CD4-positive, CD25-positive, alpha-beta regulatory T cell (primary cell): ENCODE results near the gene PPP1R3E. TPM values are rescaled to one million over a fixed set of nuclear protein-coding genes. Genes with fewer than 3 reads are reported as not detected.

Experiments
- ATAC-seq, 2 donors: fragments of 150-1000 bp; cut with Tn5 transposase; one replicate each; pipeline ENCODE4 v1.10.0; 2021; ENCODE audit warnings: low read depth in 2 of 2, moderate number of reproducible peaks in 2 of 2, moderate library complexity in 1 of 2
- DNase-seq, 3 donors: peaks; one replicate each; pipeline versions ENCODE4 v3.0.0 to v3.0.0-alpha.2; 2012 to 2022; ENCODE audit warnings: mixed read lengths in 1 of 3
- H3K27ac ChIP-seq: one replicate; pipeline ENCODE4 v1.7.0; 2013; ENCODE audit warnings: mild to moderate bottlenecking, low read length; ENCODE audit not compliant: insufficient read depth, poor library complexity, severe bottlenecking
- H3K27me3 ChIP-seq: one replicate; pipeline ENCODE4 v1.7.0; 2013; ENCODE audit warnings: low read length; ENCODE audit not compliant: control insufficient read depth, insufficient read depth
- H3K36me3 ChIP-seq: one replicate; pipeline ENCODE4 v1.7.0; 2013; ENCODE audit warnings: mild to moderate bottlenecking, low read length, moderate library complexity; ENCODE audit not compliant: control insufficient read depth, insufficient read depth
- H3K4me1 ChIP-seq: 2 replicates; pipeline ENCODE4 v1.7.0; 2013; ENCODE audit warnings: mild to moderate bottlenecking, low read length; ENCODE audit not compliant: insufficient read depth, control insufficient read depth, poor library complexity, severe bottlenecking
- H3K4me3 ChIP-seq: one replicate; pipeline ENCODE4 v1.7.0; 2013; ENCODE audit warnings: low read depth, mild to moderate bottlenecking, low read length, moderate library complexity
- H3K9me3 ChIP-seq, 2 experiments: 1 replicate in 1 of 2; 2 replicates in 1 of 2; pipeline ENCODE4 v1.7.0; 2013; ENCODE audit warnings: low read length in 2 of 2, mild to moderate bottlenecking in 1 of 2, moderate library complexity in 1 of 2; ENCODE audit not compliant: control insufficient read depth in 2 of 2
- H3K27ac Mint-ChIP-seq, 3 donors: one replicate each; pipeline ENCODE4 v1.8.0; 2020 to 2022; ENCODE audit warnings: mild to moderate bottlenecking in 3 of 3, mixed read lengths in 3 of 3, moderate library complexity in 2 of 3
- H3K27me3 Mint-ChIP-seq: one replicate; pipeline ENCODE4 v1.8.0; 2022; ENCODE audit warnings: mild to moderate bottlenecking, mixed read lengths
- H3K36me3 Mint-ChIP-seq: one replicate; pipeline ENCODE4 v1.8.0; 2020; ENCODE audit warnings: mixed read lengths
- H3K4me1 Mint-ChIP-seq, 4 donors: one replicate each; pipeline ENCODE4 v1.8.0; 2020 to 2022; ENCODE audit warnings: mixed read lengths in 4 of 4, mild to moderate bottlenecking in 1 of 4
- H3K4me3 Mint-ChIP-seq, 4 donors: one replicate each; pipeline ENCODE4 v1.8.0; 2020 to 2022; ENCODE audit warnings: mild to moderate bottlenecking in 4 of 4, mixed read lengths in 4 of 4, moderate library complexity in 3 of 4
- H3K9me3 Mint-ChIP-seq, 7 donors: one replicate each; pipeline ENCODE4 v1.8.0; 2020 to 2022; ENCODE audit warnings: mixed read lengths in 7 of 7, mild to moderate bottlenecking in 3 of 7, moderate library complexity in 2 of 7
- polyA plus RNA-seq, 4 donors: library from polyadenylated mRNA; unstranded; fragments of 300-500 nt; fragmentation: Illumina TruSeq; gene quantifications; one replicate each; pipeline ENCODE4 v1.2.3, GENCODE V29; 2021
- total RNA-seq: library from RNA; stranded (reverse); gene quantifications from one replicate; pipeline ENCODE4 v1.2.3, GENCODE V29; 2022

PPP1R3E gene
- total and polyA plus RNA-seq, 5 donors from 2014 or later: 2.5 to 33.2 (median 2.9) TPM

DNA sequence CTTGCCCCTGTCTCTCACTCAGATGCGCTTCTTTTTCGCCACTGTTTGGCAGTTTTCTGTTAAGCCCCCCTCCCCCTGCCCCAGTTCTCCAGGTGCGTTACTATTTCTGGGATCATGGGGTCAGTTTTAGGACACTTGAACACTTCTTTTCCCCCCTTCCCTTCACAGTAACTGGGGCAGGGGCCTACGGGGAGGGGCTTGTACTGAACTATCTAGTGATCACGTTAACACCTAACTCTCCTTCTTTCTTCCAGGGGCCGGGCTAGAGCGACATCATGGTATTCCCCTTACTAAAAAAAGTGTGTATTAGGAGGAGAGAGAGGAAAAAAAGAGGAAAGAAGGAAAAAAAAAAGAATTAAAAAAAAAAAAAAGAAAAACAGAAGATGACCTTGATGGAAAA is 22.3 kb upstream of the PPP1R3E start:
- no peak overlapping the region for H3K27ac Mint-ChIP-seq
- no peaks in the 10 kb centered on the region for H3K27me3 ChIP-seq
- no peak overlapping the region for H3K4me3 ChIP-seq
- H3K27me3 Mint-ChIP-seq: no peaks in the 10 kb centered on the region
- H3K36me3 ChIP-seq: peaks cover 30% of the 10 kb centered on the region
- H3K4me3 Mint-ChIP-seq: no peak overlapping the region
- no peaks in the 10 kb centered on the region for H3K9me3 Mint-ChIP-seq
- H3K9me3 ChIP-seq: no peaks in the 10 kb centered on the region
- H3K27ac ChIP-seq: peak overlapping the region; percentile 8
- peaks cover 18% of the 10 kb centered on the region for H3K4me1 ChIP-seq
- H3K4me1 Mint-ChIP-seq: peaks cover 6 to 34% (median 20%) of the 10 kb centered on the region in 4 donors
- DNase-seq (no peak), ATAC-seq (no peak)
- peaks cover 15% of the 10 kb centered on the region for H3K36me3 Mint-ChIP-seq

- Mint-ChIP-seq H3K27ac (peak overlapping the region in 1 of 3 donors; percentile 56), H3K9me3 (no peaks in the 10 kb centered on the region), H3K36me3 (peaks cover 18% of the 10 kb centered on the region), H3K4me1 (peaks cover 6 to 38% (median 22%) of the 10 kb centered on the region in 4 donors), H3K4me3 (no peak overlapping the region), H3K27me3 (no peaks in the 10 kb centered on the region)
- Histone ChIP-seq H3K4me3 (no peak overlapping the region), H3K36me3 (peaks cover 30% of the 10 kb centered on the region), H3K27ac (peak overlapping the region; percentile 8), H3K27me3 (no peaks in the 10 kb centered on the region), H3K9me3 (no peaks in the 10 kb centered on the region), H3K4me1 (peaks cover 18% of the 10 kb centered on the region)
- ATAC-seq (no peak), DNase-seq (no peak)
These were observed 21.8 kb upstream of the PPP1R3E start for GRCh38 chr14:23324455-23324846.

GRCh38 chr14:23323838-23324454 is 21.3 kb upstream of the PPP1R3E start:
- Mint-ChIP-seq H3K27ac (peak overlapping the region in 2 of 3 donors; percentile 56 to 59), H3K9me3 (no peaks in the 10 kb centered on the region)

GRCh38 chr14:23322568-23323517 is 20.2 kb upstream of the PPP1R3E start:
- no peaks in the 10 kb centered on the region for H3K9me3 Mint-ChIP-seq
- H3K4me1 Mint-ChIP-seq: peaks cover 6 to 35% (median 21%) of the 10 kb centered on the region in 4 donors

More at GRCh38 chr14:23323838-23324454, 21.3 kb upstream of the PPP1R3E start:
- no peak overlapping the region for H3K27ac ChIP-seq
- H3K27me3 ChIP-seq: no peaks in the 10 kb centered on the region
- Mint-ChIP-seq H3K27me3 (no peaks in the 10 kb centered on the region), H3K4me1 (peaks cover 6 to 38% (median 22%) of the 10 kb centered on the region in 4 donors), H3K36me3 (peaks cover 18% of the 10 kb centered on the region), H3K4me3 (peak overlapping the region in 1 of 4 donors; percentile 61)
- ATAC-seq (no peak), DNase-seq (no peak)
- peaks cover 30% of the 10 kb centered on the region for H3K36me3 ChIP-seq
- H3K9me3 ChIP-seq: no peaks in the 10 kb centered on the region
- H3K4me3 ChIP-seq: no peak overlapping the region
- peaks cover 18% of the 10 kb centered on the region for H3K4me1 ChIP-seq

DNA sequence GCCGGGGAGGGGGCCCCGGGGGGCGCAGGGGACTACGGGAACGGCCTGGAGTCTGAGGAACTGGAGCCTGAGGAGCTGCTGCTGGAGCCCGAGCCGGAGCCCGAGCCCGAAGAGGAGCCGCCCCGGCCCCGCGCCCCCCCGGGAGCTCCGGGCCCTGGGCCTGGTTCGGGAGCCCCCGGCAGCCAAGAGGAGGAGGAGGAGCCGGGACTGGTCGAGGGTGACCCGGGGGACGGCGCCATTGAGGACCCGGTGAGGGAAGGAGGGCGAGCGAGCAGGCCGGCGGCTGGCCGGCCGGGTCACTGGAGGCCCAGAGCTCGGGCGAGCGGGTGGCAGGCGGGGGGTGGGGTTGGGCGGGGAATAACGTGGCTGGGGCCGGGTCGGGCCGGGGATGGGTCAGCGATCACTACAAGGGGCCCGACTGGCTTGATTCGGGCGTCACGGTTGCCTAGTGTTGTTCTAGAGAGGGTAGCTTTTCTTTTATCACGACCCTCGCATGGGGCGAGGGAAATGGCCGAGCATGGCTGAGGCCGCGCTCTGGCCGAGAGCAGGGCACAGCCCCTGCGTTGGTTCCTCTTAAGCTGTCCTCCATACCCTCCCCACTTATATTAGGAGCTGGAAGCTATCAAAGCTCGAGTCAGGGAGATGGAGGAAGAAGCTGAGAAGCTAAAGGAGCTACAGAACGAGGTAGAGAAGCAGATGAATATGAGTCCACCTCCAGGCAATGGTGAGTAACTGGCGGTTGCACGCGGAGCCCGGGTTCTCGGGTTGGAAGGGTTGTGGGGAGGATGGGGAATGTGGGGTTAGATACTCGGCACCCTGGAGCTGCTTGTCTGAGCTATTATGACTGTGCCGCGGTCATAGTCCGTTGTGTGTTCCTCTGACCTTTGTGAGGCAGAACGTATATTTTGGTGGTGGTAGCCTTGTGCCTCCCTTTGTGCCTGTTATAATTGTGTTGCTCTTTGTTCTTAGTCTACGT is 19.2 kb upstream of the PPP1R3E start:
- DNase-seq (peak; percentile 10 to 51 (median 26)), ATAC-seq (no peak)
- peaks cover 6 to 35% (median 21%) of the 10 kb centered on the region in 4 donors for H3K4me1 Mint-ChIP-seq
- peak overlapping the region; percentile 91 to 99 (median 96) for H3K4me3 Mint-ChIP-seq
- peaks cover 18% of the 10 kb centered on the region for H3K36me3 Mint-ChIP-seq
- Histone ChIP-seq H3K36me3 (peaks cover 30% of the 10 kb centered on the region), H3K27me3 (no peaks in the 10 kb centered on the region), H3K4me3 (peak overlapping the region; percentile 89), H3K27ac (peak overlapping the region; percentile 94), H3K9me3 (no peaks in the 10 kb centered on the region), H3K4me1 (peaks cover 18% of the 10 kb centered on the region)
- peak overlapping the region; percentile 93 to 98 (median 97) for H3K27ac Mint-ChIP-seq
- H3K9me3 Mint-ChIP-seq: no peaks in the 10 kb centered on the region
- H3K27me3 Mint-ChIP-seq: no peaks in the 10 kb centered on the region

More at GRCh38 chr14:23322568-23323517, 20.2 kb upstream of the PPP1R3E start:
- Histone ChIP-seq H3K27me3 (no peaks in the 10 kb centered on the region), H3K27ac (peak overlapping the region; percentile 94), H3K9me3 (no peaks in the 10 kb centered on the region), H3K4me3 (peak overlapping the region; percentile 89), H3K36me3 (peaks cover 30% of the 10 kb centered on the region), H3K4me1 (peaks cover 18% of the 10 kb centered on the region)
- peak overlapping the region; percentile 91 to 99 (median 96) for H3K4me3 Mint-ChIP-seq
- peak overlapping the region; percentile 90 to 94 (median 93) for H3K27ac Mint-ChIP-seq
- H3K27me3 Mint-ChIP-seq: no peaks in the 10 kb centered on the region
- peaks cover 18% of the 10 kb centered on the region for H3K36me3 Mint-ChIP-seq
- DNase-seq (no peak), ATAC-seq (no peak)

DNA sequence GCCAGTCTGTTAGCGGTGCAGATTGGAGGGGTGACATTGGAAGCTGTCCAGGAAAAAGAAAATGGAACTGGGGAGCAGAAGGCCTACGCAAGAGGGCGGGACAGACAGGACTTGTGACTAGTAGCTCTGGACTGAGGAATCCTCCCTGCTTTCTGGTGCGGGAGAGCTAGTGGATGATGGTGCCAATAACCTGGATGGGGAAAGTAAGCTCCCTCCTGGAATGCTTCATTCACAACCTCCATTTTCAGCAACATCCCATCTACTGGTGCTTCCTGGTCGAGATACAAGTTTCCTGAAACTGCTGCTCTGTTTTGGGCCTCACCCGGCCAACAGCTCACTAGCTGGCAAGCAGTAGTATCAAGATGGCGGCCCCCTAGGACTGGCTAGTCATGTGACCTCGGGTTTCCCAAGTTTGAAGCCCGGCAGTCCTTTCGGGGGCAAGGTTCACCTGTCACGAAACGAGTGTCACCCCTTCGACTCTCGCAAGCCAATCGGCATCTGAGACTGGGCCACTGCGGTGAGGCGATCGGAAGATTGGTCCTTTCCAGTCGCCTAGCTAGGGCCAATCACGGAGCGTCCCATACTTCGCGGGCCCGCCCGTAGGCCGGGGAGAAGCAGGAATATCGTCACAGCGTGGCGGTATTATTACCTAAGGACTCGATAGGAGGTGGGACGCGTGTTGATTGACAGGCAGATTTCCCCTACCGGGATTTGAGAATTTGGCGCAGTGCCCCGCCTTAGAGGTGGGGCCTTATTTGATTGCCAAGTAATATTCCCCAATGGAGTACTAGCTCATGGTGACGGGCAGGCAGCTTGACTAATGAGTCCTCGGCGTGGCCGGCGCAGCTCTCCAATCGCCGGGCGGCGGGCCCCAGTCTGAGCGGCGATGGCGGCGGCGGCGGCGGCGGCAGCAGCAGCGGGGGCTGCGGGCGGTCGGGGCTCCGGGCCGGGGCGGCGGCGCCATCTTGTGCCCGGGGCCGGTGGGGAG is 18.2 kb upstream of the PPP1R3E start, which contains the start of gene PABPN1:
Gene PABPN1 (plus strand): TSS at position 874 of the 988 bp plus-strand sequence. CDS start 13 bp downstream, at position 887.
- Histone ChIP-seq H3K4me3 (peak within 1 kb of the TSS; percentile 89), H3K36me3 (peaks cover 30% of the 10 kb centered on the region), H3K4me1 (peaks cover 18% of the 10 kb centered on the region), H3K27me3 (no peaks in the 10 kb centered on the region), H3K9me3 (no peaks in the 10 kb centered on the region), H3K27ac (peak within 1 kb of the TSS; percentile 95)
- peak within 1 kb of the TSS; percentile 94 to 99 (median 96) for H3K4me3 Mint-ChIP-seq
- ATAC-seq (peak; percentile 87 to 88), DNase-seq (peak; percentile 97 to 100 (median 99))
- peaks cover 4% of the 10 kb centered on the region for H3K27me3 Mint-ChIP-seq
- H3K27ac Mint-ChIP-seq: peak within 1 kb of the TSS; percentile 97 to 98 (median 97)
- no peaks in the 10 kb centered on the region for H3K9me3 Mint-ChIP-seq
- H3K36me3 Mint-ChIP-seq: peaks cover 18% of the 10 kb centered on the region
- H3K4me1 Mint-ChIP-seq: peaks cover 6 to 35% (median 21%) of the 10 kb centered on the region in 4 donors
